Thymus (tissue), 11 donors: ENCODE results near the gene DOK3. TPM values are rescaled to one million over a fixed set of nuclear protein-coding genes. Genes with fewer than 3 reads are reported as not detected.

Source experiments
- DNase-seq, 9 donors: peaks; one replicate each; pipeline ENCODE4 v3.0.0-alpha.2; 2013; ENCODE audit warnings: low spot score in 9 of 9, low read depth in 6 of 9, missing footprints in 1 of 9
- H3K27ac ChIP-seq, 2 donors: one replicate each; pipeline ENCODE4 v1.5.1; 2013; ENCODE audit warnings: control low read depth in 1 of 2, low read depth in 1 of 2, low read length in 1 of 2, mild to moderate bottlenecking in 1 of 2, moderate library complexity in 1 of 2
- H3K27me3 ChIP-seq, 2 donors: one replicate each; pipeline ENCODE4 v1.5.1; 2013; ENCODE audit warnings: low read length in 1 of 2; ENCODE audit not compliant: control insufficient read depth in 2 of 2, insufficient read depth in 1 of 2
- H3K36me3 ChIP-seq, 2 donors: one replicate each; pipeline ENCODE4 v1.5.1; 2013; ENCODE audit warnings: low read length in 1 of 2, mild to moderate bottlenecking in 1 of 2, moderate library complexity in 1 of 2; ENCODE audit not compliant: control insufficient read depth in 2 of 2, insufficient read depth in 2 of 2
- H3K4me1 ChIP-seq, 2 donors: one replicate each; pipeline ENCODE4 v1.5.1; 2013; ENCODE audit warnings: low read length in 2 of 2; ENCODE audit not compliant: control insufficient read depth in 2 of 2, insufficient read depth in 2 of 2
- H3K4me3 ChIP-seq, 2 donors: one replicate each; pipeline ENCODE4 v1.5.1; 2013; ENCODE audit warnings: low read length in 2 of 2, control low read depth in 1 of 2, mild to moderate bottlenecking in 1 of 2
- H3K9me3 ChIP-seq, 2 donors: one replicate each; pipeline ENCODE4 v1.5.1; 2013; ENCODE audit warnings: low read length in 1 of 2, mild to moderate bottlenecking in 1 of 2; ENCODE audit not compliant: control insufficient read depth in 2 of 2, insufficient read depth in 1 of 2
- WGBS: extraction: QIAGEN DNeasy Blood & Tissue Kit; methylation state at CpG from one replicate; pipeline ENCODE4 v1.1.7; 2013; 5-methylcytosine and 5-hydroxymethylcytosine counted together
- polyA plus RNA-seq: library from polyadenylated mRNA; stranded (reverse); fragments of 200-250 nt; gene quantifications from one replicate; pipeline ENCODE4 v1.2.3, GENCODE V29; 2013
- total RNA-seq: library from RNA; stranded (reverse); fragments of 120-200 nt; gene quantifications from one replicate; pipeline ENCODE4 v1.2.4, GENCODE V29; 2013
- donor health status: healthy.

DOK3 gene
- total and polyA plus RNA-seq, 2 donors: 3.3 to 13.4 TPM

DNA sequence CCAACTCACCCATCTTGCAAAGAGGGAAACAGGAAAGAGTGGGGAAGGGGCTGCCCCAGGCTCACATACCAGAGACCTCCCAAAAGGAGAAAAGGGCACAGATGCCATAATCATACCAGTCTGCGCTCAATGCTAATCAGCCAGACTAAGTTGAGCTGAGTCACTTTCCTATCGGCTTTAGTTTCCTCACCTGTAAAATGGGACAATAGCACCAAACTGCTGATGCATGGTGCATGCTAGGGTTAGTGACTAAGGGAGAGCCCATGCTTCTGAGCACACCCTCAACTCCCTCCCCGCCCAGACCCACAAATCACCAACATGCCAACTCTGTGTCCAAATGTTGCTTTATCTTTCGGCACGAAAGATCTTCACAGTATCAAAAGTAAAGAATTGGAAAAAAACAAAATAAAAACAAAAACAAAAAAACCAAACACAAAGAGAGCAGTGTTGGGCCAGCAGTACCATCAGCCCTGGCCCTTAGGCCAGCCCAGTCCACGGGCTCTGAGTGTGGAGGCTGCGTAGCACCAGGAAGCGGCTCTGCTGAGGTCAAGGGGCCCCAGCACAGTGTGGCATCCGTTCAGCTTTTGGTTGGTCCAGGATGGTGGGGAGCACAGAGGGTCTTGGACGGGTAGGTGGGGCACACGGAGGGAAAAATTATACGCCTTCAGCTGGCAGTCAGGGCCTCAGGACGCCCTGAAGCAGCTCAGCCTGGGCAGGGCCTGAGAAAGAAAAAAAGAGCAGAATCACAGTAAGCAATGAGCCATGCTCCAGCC is 10.0 kb upstream of the DOK3 start:
- H3K4me1 ChIP-seq: peaks cover 11% of the 10 kb centered on the region in 2 donors
- H3K4me3 ChIP-seq: no peak overlapping the region
- H3K9me3 ChIP-seq: no peaks in the 10 kb centered on the region
- WGBS: 98% methylated on average over 13 of the region's 13 CpGs
- DNase-seq: no peak
- H3K36me3 ChIP-seq: peaks cover 56% of the 10 kb centered on the region in 2 donors
- no peaks in the 10 kb centered on the region for H3K27me3 ChIP-seq
- no peak overlapping the region for H3K27ac ChIP-seq

- no peaks in the 10 kb centered on the region for H3K9me3 ChIP-seq
- H3K36me3 ChIP-seq: peaks cover 66% of the 10 kb centered on the region in 2 donors
- H3K27me3 ChIP-seq: no peaks in the 10 kb centered on the region
- H3K4me3 ChIP-seq: peak within 1 kb of the TSS; percentile 64 to 84
- WGBS: under 1% methylated on average over 96 of the region's 96 CpGs
- peak; percentile 93 to 98 (median 95) for DNase-seq
- H3K27ac ChIP-seq: peak within 1 kb of the TSS; percentile 75 to 83
- H3K4me1 ChIP-seq: peaks cover 11% of the 10 kb centered on the region in 2 donors
These were observed 7.3 kb upstream of the DOK3 start, which contains the start of gene DDX41 for GRCh38 chr5:177516601-177517568. DDX41 (minus strand) TSS chr5:177516961; CDS start chr5:177516945, 16 bp downstream.

DNA sequence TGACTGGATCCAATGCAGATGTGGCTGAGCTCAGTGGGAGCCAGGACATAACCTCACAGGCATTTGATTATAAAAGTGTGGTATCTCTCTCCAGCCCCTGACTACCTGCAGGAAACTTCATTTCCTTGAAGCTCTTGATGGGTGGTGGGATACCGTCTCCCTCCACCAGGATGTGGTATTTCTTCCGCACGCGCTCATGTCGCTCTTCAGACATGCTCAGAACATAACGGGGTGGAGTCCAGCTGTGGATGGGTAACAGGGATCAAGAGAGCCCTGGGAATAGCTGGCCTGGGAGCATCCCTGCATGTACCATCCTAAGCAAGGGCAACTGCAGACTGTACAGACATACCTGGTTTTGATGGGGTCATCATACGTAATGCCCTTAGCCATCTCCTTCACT is 6.0 kb upstream of the DOK3 start:
- WGBS: 88% methylated on average over 7 of the region's 7 CpGs
- H3K27ac ChIP-seq: no peak overlapping the region

GRCh38 chr5:177514541-177514940 is 4.9 kb upstream of the DOK3 start:
- Histone ChIP-seq H3K36me3 (peaks cover 55 to 63% of the 10 kb centered on the region in 2 donors), H3K27ac (no peak overlapping the region), H3K4me3 (no peak overlapping the region), H3K27me3 (no peaks in the 10 kb centered on the region), H3K4me1 (peaks cover 18 to 25% of the 10 kb centered on the region in 2 donors), H3K9me3 (no peaks in the 10 kb centered on the region)
- over 99% methylated on average over 11 of the region's 11 CpGs for WGBS
- no peak for DNase-seq

More for the DNA sequence above, 6.0 kb upstream of the DOK3 start:
- no peak for DNase-seq
- peaks cover 11 to 15% of the 10 kb centered on the region in 2 donors for H3K4me1 ChIP-seq
- no peaks in the 10 kb centered on the region for H3K9me3 ChIP-seq
- peak overlapping the region; percentile 64 to 84 for H3K4me3 ChIP-seq
- H3K36me3 ChIP-seq: peaks cover 65 to 66% of the 10 kb centered on the region in 2 donors
- H3K27me3 ChIP-seq: no peaks in the 10 kb centered on the region

GRCh38 chr5:177513500-177513899 is 3.9 kb upstream of the DOK3 start:
- 99% methylated on average over 15 of the region's 15 CpGs for WGBS
- no peaks in the 10 kb centered on the region for H3K27me3 ChIP-seq
- H3K27ac ChIP-seq: no peak overlapping the region
- DNase-seq: no peak
- H3K9me3 ChIP-seq: peaks cover 0 to 3% of the 10 kb centered on the region in 2 donors
- H3K4me3 ChIP-seq: no peak overlapping the region
- peaks cover 28 to 36% of the 10 kb centered on the region in 2 donors for H3K4me1 ChIP-seq
- H3K36me3 ChIP-seq: peaks cover 51 to 58% of the 10 kb centered on the region in 2 donors

GRCh38 chr5:177512736-177513380 is 3.2 kb upstream of the DOK3 start:
- H3K4me1 ChIP-seq: peaks cover 28 to 42% of the 10 kb centered on the region in 2 donors
- H3K36me3 ChIP-seq: peaks cover 51 to 58% of the 10 kb centered on the region in 2 donors
- no peak overlapping the region for H3K27ac ChIP-seq
- no peaks in the 10 kb centered on the region for H3K27me3 ChIP-seq
- peaks cover 0 to 3% of the 10 kb centered on the region in 2 donors for H3K9me3 ChIP-seq
- 97% methylated on average over 16 of the region's 16 CpGs for WGBS
- DNase-seq: no peak
- H3K4me3 ChIP-seq: no peak overlapping the region

DNA sequence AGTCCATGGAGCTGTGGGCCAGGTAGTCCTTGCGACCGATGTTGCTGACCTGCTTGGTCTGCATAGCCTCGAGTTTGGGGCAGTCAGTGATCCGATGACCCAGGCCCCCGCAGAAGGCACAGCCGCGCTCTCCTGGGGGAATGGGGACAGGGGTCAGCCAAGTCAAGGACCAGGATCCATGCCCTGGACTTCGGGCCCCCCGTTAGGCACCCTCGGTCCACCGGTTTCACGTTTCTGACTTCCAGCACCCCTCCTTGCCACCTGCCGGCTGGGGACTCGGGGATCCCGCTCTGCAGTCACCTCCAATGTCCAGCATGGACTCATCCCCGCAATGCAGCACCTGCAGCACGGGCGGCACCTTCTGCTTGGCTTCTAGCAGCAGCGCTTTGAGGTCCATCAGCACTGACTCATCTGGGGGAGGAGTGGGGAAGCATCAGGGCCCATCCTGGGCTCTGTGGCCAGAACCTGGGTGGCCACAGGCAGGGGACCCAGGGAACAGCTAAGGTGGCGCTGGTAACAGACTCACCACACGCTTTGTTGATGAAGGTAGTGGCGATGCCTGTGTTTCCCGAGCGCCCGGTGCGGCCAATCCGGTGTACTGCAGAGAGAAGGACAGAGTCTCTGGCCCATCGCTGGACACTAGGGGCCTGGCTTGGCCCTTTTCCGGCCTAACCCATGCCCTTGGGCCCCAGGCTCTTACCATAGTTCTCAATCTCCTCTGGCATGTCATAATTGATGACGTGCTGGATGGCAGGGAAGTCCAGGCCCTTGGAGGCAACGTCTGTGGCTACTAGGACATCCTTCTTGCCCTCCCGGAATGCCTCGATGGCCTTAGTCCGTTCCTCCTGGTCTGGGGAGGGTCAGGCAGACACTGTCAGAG is 2.4 kb upstream of the DOK3 start:
- Histone ChIP-seq H3K36me3 (peaks cover 51 to 58% of the 10 kb centered on the region in 2 donors), H3K27ac (no peak overlapping the region), H3K4me1 (peaks cover 28 to 46% of the 10 kb centered on the region in 2 donors), H3K27me3 (no peaks in the 10 kb centered on the region), H3K4me3 (no peak overlapping the region), H3K9me3 (peaks cover 0 to 3% of the 10 kb centered on the region in 2 donors)
- no peak for DNase-seq
- WGBS: 98% methylated on average over 34 of the region's 34 CpGs

DNA sequence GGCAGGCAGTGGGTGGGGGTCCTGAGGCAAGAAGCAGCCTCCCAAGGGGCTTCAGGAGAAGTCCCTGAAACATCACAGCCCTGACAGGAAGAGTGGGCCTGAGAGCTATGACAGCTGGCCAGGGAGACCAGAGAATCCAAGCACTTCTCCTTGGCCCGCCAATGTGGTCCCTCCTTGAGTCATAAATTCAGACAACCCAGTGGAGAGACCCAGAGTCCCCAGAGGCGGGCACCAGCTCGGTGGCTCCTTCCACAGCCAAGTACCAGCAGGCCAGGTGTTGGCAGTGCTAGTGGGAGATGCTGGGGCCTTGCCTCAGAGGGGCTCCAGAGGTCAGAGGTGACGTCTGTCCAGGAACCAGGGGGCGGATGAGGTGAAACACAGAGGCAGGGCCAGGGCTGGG is 1.6 kb upstream of the DOK3 start:
- no peak overlapping the region for H3K4me3 ChIP-seq
- H3K27me3 ChIP-seq: no peaks in the 10 kb centered on the region
- DNase-seq: no peak
- H3K9me3 ChIP-seq: peaks cover 0 to 3% of the 10 kb centered on the region in 2 donors
- peaks cover 51 to 58% of the 10 kb centered on the region in 2 donors for H3K36me3 ChIP-seq
- peaks cover 27 to 44% of the 10 kb centered on the region in 2 donors for H3K4me1 ChIP-seq
- 96% methylated on average over 5 of the region's 5 CpGs for WGBS
- H3K27ac ChIP-seq: peak overlapping the region; percentile 1 to 25
